Measurements from ENCODE around the gene UBE2K.
"Not testable (repeated sequence)": the region's sequence is repeated elsewhere in the genome, so short reads cannot be mapped to it uniquely, and the experiment has no call there.

UBE2K gene

GRCh38 chr4:39697740-39698423 lies at the start of gene UBE2K:
TSS of gene UBE2K (plus strand) at chr4:39698136. CDS start at chr4:39698328, 192 bp downstream.
- peak; percentile 90 for DNase-seq

- DNase-seq, result no peak
Observed at GRCh38 chr4:39648213-39648612, 49.7 kb upstream of the UBE2K start.

GRCh38 chr4:39648827-39649558 lies 48.9 kb upstream of the UBE2K start:
- no peak for DNase-seq

GRCh38 chr4:39649639-39650265 lies 48.2 kb upstream of the UBE2K start:
- DNase-seq, result no peak

GRCh38 chr4:39651586-39651985 lies 46.4 kb upstream of the UBE2K start:
- DNase-seq, result not testable (repeated sequence)

- DNase-seq, result no peak
Observed at GRCh38 chr4:39655211-39655610, 42.7 kb upstream of the UBE2K start.

GRCh38 chr4:39655876-39656275 lies 42.1 kb upstream of the UBE2K start:
- no peak for DNase-seq

- DNase-seq, result not testable (repeated sequence)
Observed at GRCh38 chr4:39656638-39657037, 41.3 kb upstream of the UBE2K start.

GRCh38 chr4:39657465-39657864 lies 40.5 kb upstream of the UBE2K start:
- no peak for DNase-seq

GRCh38 chr4:39658756-39659155 lies 39.2 kb upstream of the UBE2K start:
- no peak for DNase-seq

- no peak for DNase-seq
Observed at GRCh38 chr4:39660045-39660444, 37.9 kb upstream of the UBE2K start.

GRCh38 chr4:39660757-39661156 lies 37.2 kb upstream of the UBE2K start:
- no peak for DNase-seq

- no peak for DNase-seq
Observed at GRCh38 chr4:39662683-39663082, 35.3 kb upstream of the UBE2K start.

- DNase-seq, result no peak
Observed at GRCh38 chr4:39664828-39665731, 32.9 kb upstream of the UBE2K start.

- DNase-seq, result no peak
Observed at GRCh38 chr4:39667706-39668105, 30.2 kb upstream of the UBE2K start.

GRCh38 chr4:39668887-39669286 lies 29.0 kb upstream of the UBE2K start:
- no peak for DNase-seq

GRCh38 chr4:39670296-39670695 lies 27.6 kb upstream of the UBE2K start:
- not testable (repeated sequence) for DNase-seq

- not testable (repeated sequence) for DNase-seq
Observed at GRCh38 chr4:39675681-39676080, 22.3 kb upstream of the UBE2K start.

GRCh38 chr4:39681003-39681402 lies 16.9 kb upstream of the UBE2K start:
- DNase-seq, result not testable (repeated sequence)

GRCh38 chr4:39682138-39682537 lies 15.8 kb upstream of the UBE2K start:
- DNase-seq, result no peak

GRCh38 chr4:39685990-39686389 lies 11.9 kb upstream of the UBE2K start:
- DNase-seq, result no peak

- no peak for DNase-seq
Observed at GRCh38 chr4:39687014-39687413, 10.9 kb upstream of the UBE2K start.

GRCh38 chr4:39689970-39690369 lies 8.0 kb upstream of the UBE2K start:
- DNase-seq, result no peak
